Kidney epithelial cell (primary cell): Measurements from ENCODE around the gene PBXIP1. TPM values are rescaled to one million over a fixed set of nuclear protein-coding genes. Genes with fewer than 3 reads are reported as not detected.
"Not testable (repeated sequence)": the region's sequence is repeated elsewhere in the genome, so short reads cannot be mapped to it uniquely, and the experiment has no call there.

ENCODE experiments used
- DNase-seq: peaks from one replicate; pipeline ENCODE4 v3.0.0-alpha.2; 2010; ENCODE audit warnings: low read depth
- H3K27me3 ChIP-seq: 2 replicates; pipeline ENCODE4 v1.6.0; 2011; ENCODE audit warnings: low read length; ENCODE audit not compliant: control insufficient read depth, insufficient read depth
- H3K36me3 ChIP-seq: 2 replicates; pipeline ENCODE4 v1.5.1; 2011; ENCODE audit warnings: low read length; ENCODE audit not compliant: control insufficient read depth, insufficient read depth
- H3K4me3 ChIP-seq: 2 replicates; pipeline ENCODE4 v1.5.1; 2011; ENCODE audit warnings: low read depth, mild to moderate bottlenecking, control low read depth, low read length
- total RNA-seq: library from RNA; depleted of rRNA; stranded (reverse); fragments of >200 nt; gene quantifications from 2 replicates; pipeline ENCODE4 v1.2.3, GENCODE V29; 2015
- TF ChIP-seq, protein P1 (sequence below): IDR thresholded peaks from 2 replicates; pipeline ENCODE4 v1.5.1; 2011; ENCODE audit warnings: mild to moderate bottlenecking, moderate library complexity, low read length, control low read depth, inconsistent platforms; ENCODE audit not compliant: insufficient read depth, poor library complexity, severe bottlenecking

Gene PBXIP1
- total RNA-seq, 1 donor from 2014 or later, result 102 TPM

DNA sequence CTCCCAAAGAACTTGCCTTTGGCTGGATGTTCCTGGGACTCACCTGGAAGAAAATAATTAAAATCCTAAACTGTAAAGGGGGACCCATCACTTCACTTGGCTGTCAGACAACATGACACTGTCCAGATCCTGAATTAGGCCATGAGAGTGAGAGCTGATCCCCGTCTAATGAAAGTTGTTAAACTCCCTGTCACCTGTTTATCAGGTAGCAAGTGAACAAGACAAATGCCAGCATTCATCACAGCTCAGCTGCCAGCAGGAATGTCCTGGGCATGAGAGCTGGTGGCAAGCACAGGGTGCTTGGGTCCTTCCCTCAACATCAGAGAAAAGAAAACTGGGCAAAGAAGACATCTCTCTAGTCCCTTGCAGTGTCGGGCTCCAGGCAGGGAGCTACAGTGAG lies 43.1 kb downstream of the PBXIP1 start:
- no peak for DNase-seq
- Histone ChIP-seq H3K36me3 (no peaks in the 10 kb centered on the region), H3K4me3 (no peak overlapping the region), H3K27me3 (peaks cover 4% of the 10 kb centered on the region)
- TF ChIP-seq, protein P1, sequence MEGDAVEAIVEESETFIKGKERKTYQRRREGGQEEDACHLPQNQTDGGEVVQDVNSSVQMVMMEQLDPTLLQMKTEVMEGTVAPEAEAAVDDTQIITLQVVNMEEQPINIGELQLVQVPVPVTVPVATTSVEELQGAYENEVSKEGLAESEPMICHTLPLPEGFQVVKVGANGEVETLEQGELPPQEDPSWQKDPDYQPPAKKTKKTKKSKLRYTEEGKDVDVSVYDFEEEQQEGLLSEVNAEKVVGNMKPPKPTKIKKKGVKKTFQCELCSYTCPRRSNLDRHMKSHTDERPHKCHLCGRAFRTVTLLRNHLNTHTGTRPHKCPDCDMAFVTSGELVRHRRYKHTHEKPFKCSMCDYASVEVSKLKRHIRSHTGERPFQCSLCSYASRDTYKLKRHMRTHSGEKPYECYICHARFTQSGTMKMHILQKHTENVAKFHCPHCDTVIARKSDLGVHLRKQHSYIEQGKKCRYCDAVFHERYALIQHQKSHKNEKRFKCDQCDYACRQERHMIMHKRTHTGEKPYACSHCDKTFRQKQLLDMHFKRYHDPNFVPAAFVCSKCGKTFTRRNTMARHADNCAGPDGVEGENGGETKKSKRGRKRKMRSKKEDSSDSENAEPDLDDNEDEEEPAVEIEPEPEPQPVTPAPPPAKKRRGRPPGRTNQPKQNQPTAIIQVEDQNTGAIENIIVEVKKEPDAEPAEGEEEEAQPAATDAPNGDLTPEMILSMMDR, result no peak

DNA sequence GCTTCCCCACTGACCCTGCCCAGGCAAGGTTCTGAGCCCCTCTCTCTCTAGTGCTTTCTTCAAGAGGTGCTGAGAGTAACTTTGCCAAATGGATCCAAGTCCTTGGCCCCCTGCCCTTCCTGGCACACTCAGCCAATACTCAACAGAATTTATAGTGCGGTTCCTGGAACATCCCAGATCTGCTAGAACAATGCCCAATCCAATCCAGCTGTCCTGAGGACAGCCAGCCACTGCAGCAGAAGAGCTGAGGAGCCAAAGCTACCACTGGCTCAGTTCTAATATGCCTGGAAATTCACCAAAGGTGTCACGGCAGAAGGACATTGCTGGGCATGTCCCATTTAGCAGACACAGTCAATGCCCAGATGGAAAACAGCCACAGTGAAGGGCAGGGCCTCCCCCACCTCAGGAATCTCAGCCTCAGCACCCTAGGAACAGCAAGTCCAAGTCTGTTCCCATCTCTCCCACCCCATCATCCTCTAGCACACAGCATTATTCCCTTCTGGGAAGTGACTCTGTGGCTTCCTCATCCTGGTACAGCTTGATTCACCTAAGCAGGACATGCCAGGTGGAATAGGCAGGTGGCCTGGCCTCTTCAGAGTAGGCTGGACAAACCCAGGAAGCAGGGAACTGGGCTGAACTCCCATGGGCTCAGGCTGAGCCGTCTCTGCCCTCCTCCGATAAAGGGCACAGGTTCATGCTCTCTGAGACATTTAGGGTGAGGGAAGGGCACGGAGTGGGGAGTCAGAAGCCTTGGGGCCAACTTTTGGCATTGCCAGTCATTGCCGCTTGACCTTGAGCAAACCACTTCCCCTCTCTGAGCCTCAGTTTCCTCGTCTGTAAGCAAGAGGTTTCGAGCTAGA lies 44.0 kb downstream of the PBXIP1 start:
- Histone ChIP-seq H3K36me3 (no peaks in the 10 kb centered on the region), H3K4me3 (no peak overlapping the region), H3K27me3 (peaks cover 4% of the 10 kb centered on the region)
- DNase-seq, result no peak
- TF ChIP-seq, protein P1, result no peak

DNA sequence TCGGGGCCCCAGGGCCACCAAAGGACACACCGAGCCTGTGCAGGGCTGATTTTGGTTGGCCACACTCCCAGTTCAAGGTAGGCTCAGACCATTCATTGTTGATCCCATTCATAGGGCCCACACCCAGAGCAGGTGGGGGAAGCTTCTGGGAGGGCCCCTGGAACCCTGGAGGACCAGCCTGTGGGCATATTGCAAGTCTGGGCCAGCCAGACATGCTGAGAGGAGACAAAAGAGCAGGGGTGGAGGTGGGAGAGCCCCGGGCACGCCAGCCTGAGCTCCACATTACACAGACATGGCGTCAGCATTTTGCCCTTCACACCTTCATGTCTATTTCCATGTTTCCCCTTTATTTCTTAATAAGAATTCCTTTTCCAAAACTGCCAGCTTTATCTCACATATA lies 45.0 kb downstream of the PBXIP1 start:
- peaks cover 4% of the 10 kb centered on the region for H3K27me3 ChIP-seq

DNA sequence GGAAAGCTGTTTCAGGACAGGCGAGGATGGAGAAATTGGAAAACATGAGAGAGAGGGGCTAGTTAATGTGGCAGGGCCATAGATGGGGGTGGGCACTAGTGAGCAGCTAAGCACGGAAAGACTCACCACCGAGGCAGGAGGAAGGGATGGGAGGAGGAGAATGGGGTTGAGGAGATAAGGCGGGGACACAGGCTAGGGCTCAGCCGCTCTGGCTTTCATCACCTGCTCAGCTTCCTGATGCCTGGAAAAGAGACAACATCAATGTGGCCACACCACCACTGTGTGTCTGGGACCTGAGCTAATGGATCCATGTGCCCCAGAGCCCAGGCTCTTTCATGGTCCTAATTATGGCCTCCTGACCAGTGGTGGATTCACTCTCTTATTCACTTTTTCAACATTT lies 47.0 kb downstream of the PBXIP1 start:
- H3K4me3 ChIP-seq, result no peak overlapping the region
- H3K36me3 ChIP-seq, result no peaks in the 10 kb centered on the region
- H3K27me3 ChIP-seq, result peaks cover 4% of the 10 kb centered on the region
- no peak for DNase-seq
- TF ChIP-seq, protein P1, result no peak

More for the DNA sequence above, 45.0 kb downstream of the PBXIP1 start:
- Histone ChIP-seq H3K36me3 (no peaks in the 10 kb centered on the region), H3K4me3 (no peak overlapping the region)
- TF ChIP-seq, protein P1, result no peak
- DNase-seq, result no peak

DNA sequence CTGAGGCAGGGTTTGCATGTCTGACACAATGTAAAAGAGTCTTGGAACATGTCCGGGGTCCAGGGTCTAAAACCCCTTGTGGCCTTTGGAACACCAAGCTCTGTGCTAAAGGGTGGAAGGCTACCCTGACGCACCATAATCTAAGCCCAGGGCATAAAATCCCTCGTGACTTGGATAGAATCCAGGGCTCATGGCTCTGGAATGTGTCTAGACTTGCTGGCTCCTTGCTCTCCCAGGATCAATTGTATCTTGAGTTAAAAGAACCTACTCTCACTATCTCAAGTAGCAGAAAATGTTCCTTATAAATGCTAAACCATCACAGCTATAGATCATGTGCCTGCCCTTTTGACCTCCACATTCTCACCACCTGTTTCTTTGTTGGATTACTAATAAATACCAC lies 47.8 kb downstream of the PBXIP1 start:
- not testable (repeated sequence) for H3K27me3 ChIP-seq, DNase-seq, H3K36me3 ChIP-seq, H3K4me3 ChIP-seq

DNA sequence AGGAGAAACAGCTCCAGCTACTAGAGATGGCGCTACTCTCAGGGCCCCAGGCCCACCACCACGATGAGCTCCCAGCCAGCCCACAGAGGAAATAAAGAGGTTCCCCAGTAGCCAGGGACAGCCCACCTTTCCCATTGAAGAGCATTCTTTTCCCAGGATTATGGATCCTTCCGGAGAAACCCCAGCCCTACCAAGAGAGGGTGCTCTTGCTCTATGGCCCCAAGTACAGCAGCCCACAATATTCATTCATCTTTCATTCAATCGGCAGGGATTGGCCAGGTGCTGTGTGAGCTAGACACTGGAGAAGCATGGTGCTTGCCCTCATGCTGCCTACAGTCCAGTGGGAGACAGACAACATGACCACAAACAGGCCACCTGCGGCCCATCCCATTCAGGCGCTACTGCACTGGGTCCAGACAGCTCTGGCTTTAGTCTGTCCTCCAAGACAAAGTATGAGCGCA lies 49.2 kb downstream of the PBXIP1 start:
- Histone ChIP-seq H3K4me3 (no peak overlapping the region), H3K36me3 (no peaks in the 10 kb centered on the region), H3K27me3 (no peaks in the 10 kb centered on the region)
- TF ChIP-seq, protein P1, result peak; percentile 12
- no peak for DNase-seq
